OCI-LY7 (cell line): ENCODE results near the gene JPT2. TPM values are rescaled to one million over a fixed set of nuclear protein-coding genes. Genes with fewer than 3 reads are reported as not detected.

Source experiments
- BruUV-seq: library from RNA; stranded (reverse); fragments of 400-500 nt; replicated peaks from 2 replicates; lab custom pipeline; 2021; lab: Mats Ljungman, UMichigan
- CTCF ChIA-PET: fragments of 300-600 bp; sonication (Branson Sonifier 250); formaldehyde crosslinking; loops from one replicate; lab custom pipeline; 2022; ENCODE audit warnings: antibody characterized with exemption; ENCODE audit not compliant: unreplicated experiment; lab: Charles Lee
- POLR2A ChIA-PET: fragments of 300-600 bp; sonication (Branson Sonifier 250); formaldehyde crosslinking; loops from one replicate; lab custom pipeline; 2022; ENCODE audit warnings: antibody characterized with exemption; lab: Charles Lee
- DNase-seq: peaks from one replicate; pipeline ENCODE4 v3.0.0-alpha.2; 2015; ENCODE audit warnings: low spot score
- H2AFZ ChIP-seq: fragments of 200-600 bp; sonication (generic), shearing (Covaris generic); 2 replicates; pipeline ENCODE4 v1.6.1; 2014; ENCODE audit warnings: mild to moderate bottlenecking, antibody characterized with exemption, low read length, moderate library complexity
- H3K27ac ChIP-seq: fragments of 200-600 bp; sonication (generic); 2 replicates; pipeline ENCODE4 v1.5.1; 2014; ENCODE audit warnings: mixed run types, low read depth, mild to moderate bottlenecking, moderate library complexity, low read length, inconsistent platforms; ENCODE audit not compliant: poor library complexity, severe bottlenecking
- H3K36me3 ChIP-seq: fragments of 200-600 bp; sonication (generic); 2 replicates; pipeline ENCODE4 v1.6.1; 2014; ENCODE audit warnings: mild to moderate bottlenecking, antibody characterized with exemption, low read length, moderate library complexity, mixed read lengths; ENCODE audit not compliant: insufficient read depth
- H3K4me1 ChIP-seq: fragments of 200-600 bp; sonication (generic); 2 replicates; pipeline ENCODE4 v1.5.1; 2014; ENCODE audit warnings: mild to moderate bottlenecking, low read length; ENCODE audit not compliant: insufficient read depth, poor library complexity, severe bottlenecking
- H3K4me2 ChIP-seq: fragments of 200-600 bp; sonication (generic); 2 replicates; pipeline ENCODE4 v1.6.1; 2014; ENCODE audit warnings: mild to moderate bottlenecking, low read length
- H3K4me3 ChIP-seq: fragments of 200-600 bp; sonication (generic); 2 replicates; pipeline ENCODE4 v1.5.1; 2014; ENCODE audit warnings: mild to moderate bottlenecking, low read depth, low read length; ENCODE audit not compliant: poor library complexity, severe bottlenecking
- H3K79me2 ChIP-seq: fragments of 200-600 bp; sonication (generic); 2 replicates; pipeline ENCODE4 v1.6.1; 2016; ENCODE audit warnings: low read depth, mild to moderate bottlenecking, low read length, moderate library complexity, mixed read lengths; ENCODE audit not compliant: insufficient read depth
- H3K9me2 ChIP-seq: fragments of 200-600 bp; sonication (generic); 2 replicates; pipeline ENCODE4 v1.6.1; 2016; ENCODE audit warnings: mild to moderate bottlenecking, low read length, mixed read lengths; ENCODE audit not compliant: insufficient read depth
- H3K9me3 ChIP-seq: fragments of 200-600 bp; sonication (generic); 2 replicates; pipeline ENCODE4 v1.6.1; 2014; ENCODE audit warnings: mild to moderate bottlenecking, mixed run types, low read length, mixed read lengths
- H4K20me1 ChIP-seq: fragments of 200-600 bp; sonication (generic); 2 replicates; pipeline ENCODE4 v1.6.1; 2014; ENCODE audit warnings: mild to moderate bottlenecking, antibody characterized with exemption, low read length, moderate library complexity, mixed read lengths; ENCODE audit not compliant: insufficient read depth
- EZH2phosphoT487 ChIP-seq: fragments of 200-600 bp; sonication (generic); IDR thresholded peaks from 2 replicates; pipeline ENCODE4 v1.6.1; 2018; ENCODE audit warnings: low read depth, borderline replicate concordance, mild to moderate bottlenecking, mixed run types, antibody characterized with exemption, low read length, moderate library complexity, mixed read lengths
- intact Hi-C: fragments of 100-400 bp; cut with micrococcal nuclease; formaldehyde crosslinking; loops from one replicate; pipeline ENCODE4 v1.10.0; 2022; ENCODE audit not compliant: unreplicated experiment
- total RNA-seq, 2 experiments: library from RNA; depleted of rRNA in 1 of 2; stranded (reverse); fragments of >200 nt in 1 of 2; shearing (Covaris generic) in 1 of 2; gene quantifications; 2 replicates each; pipeline ENCODE4 v1.2.3, GENCODE V29; 2014 to 2022
- TF ChIP-seq, protein P1 (sequence below): fragments of 200-600 bp; sonication (generic); conservative IDR thresholded peaks from 2 replicates; pipeline ENCODE4 v1.5.1; 2014; ENCODE audit warnings: mild to moderate bottlenecking, antibody characterized with exemption, low read length, moderate library complexity, mixed read lengths

JPT2 gene
- total RNA-seq, 2 experiments from 2014 or later = 67.4 to 75.2 TPM

DNA sequence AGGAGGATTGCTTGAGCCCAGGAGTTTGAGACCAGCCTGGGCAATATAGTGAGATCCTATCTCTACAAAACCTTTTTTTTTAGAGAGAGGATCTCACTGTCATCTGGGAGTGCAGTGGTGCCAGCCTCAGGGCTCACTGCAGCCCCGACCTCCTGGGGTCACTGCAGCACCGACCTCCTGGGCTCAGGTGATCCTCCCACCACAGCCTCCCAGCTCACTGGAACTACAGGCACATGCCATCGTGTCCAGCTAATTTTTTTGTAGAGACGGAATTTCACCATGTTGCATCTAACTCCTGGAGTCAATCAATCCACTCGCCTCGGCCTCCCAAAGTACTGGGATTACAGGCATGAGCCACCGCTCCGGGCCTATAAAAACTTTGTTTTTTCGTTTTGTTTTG is 43.3 kb downstream of the JPT2 start:
- ChIA-PET CTCF (no interaction called here), POLR2A (interaction anchor here (0.5 kb wide), 1 partner anchor 9 kb away, joined by 3 read pairs; no protein-coding TSS in a partner anchor)
- H3K4me3 ChIP-seq = no peak overlapping the region
- peaks cover 39% of the 10 kb centered on the region for H3K79me2 ChIP-seq
- no peak overlapping the region for H2AFZ ChIP-seq
- no TSS peak for BruUV-seq
- intact Hi-C loops = no loop called here
- DNase-seq = no peak
- H3K4me2 ChIP-seq = no peak overlapping the region
- 0 out of 2 replicates have a peak, but pooled peaks cover 4% of the 10 kb centered on the region for H4K20me1 ChIP-seq
- no peaks in the 10 kb centered on the region for H3K9me3 ChIP-seq
- peaks cover 24% of the 10 kb centered on the region for H3K36me3 ChIP-seq
- H3K9me2 ChIP-seq = no peaks in the 10 kb centered on the region
- peaks cover 26% of the 10 kb centered on the region for H3K4me1 ChIP-seq
- H3K27ac ChIP-seq = no peak overlapping the region
- TF ChIP-seq, protein P1, sequence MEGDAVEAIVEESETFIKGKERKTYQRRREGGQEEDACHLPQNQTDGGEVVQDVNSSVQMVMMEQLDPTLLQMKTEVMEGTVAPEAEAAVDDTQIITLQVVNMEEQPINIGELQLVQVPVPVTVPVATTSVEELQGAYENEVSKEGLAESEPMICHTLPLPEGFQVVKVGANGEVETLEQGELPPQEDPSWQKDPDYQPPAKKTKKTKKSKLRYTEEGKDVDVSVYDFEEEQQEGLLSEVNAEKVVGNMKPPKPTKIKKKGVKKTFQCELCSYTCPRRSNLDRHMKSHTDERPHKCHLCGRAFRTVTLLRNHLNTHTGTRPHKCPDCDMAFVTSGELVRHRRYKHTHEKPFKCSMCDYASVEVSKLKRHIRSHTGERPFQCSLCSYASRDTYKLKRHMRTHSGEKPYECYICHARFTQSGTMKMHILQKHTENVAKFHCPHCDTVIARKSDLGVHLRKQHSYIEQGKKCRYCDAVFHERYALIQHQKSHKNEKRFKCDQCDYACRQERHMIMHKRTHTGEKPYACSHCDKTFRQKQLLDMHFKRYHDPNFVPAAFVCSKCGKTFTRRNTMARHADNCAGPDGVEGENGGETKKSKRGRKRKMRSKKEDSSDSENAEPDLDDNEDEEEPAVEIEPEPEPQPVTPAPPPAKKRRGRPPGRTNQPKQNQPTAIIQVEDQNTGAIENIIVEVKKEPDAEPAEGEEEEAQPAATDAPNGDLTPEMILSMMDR = no peak
- no peak for TF ChIP-seq EZH2phosphoT487

DNA sequence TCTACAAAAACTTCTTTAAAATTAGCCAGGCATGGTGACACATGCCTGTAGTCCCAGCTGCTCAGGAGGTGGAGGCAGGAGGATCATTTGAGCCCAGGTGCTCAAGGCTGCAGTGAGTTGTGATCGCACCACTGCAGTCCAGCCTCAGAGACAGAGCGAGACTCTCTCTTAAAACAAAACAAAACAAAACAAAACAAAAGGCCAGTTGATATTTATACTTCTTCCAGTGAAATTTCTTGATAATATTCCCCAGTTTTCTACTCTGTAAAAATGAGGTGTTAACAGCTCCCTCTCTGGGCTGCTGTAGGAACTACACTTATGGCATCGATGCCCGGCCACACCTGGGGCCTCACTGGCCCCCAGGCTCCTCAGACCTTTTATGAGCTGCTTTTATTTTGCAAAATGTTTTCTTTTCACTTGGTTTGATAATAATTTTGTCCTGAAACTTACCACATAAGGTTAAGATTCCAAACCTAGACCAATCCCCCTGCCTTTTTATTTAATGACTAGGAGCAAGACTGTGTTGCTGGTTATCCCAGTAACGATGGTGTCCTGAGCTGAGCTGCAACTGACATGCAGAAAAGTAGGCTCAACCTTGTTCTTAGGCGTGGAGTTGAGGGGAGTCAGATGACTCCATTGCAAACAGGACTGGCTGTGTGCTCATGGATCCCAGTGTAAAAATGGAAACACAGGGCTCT is 45.5 kb downstream of the JPT2 start:
- BruUV-seq = no TSS peak
- peaks cover 20% of the 10 kb centered on the region; the same call in 1 of the 2 replicates for H3K79me2 ChIP-seq
- H3K4me1 ChIP-seq = peaks cover 12% of the 10 kb centered on the region
- H3K9me3 ChIP-seq = no peaks in the 10 kb centered on the region
- peak; percentile 59 for DNase-seq
- no peak overlapping the region for H3K4me2 ChIP-seq
- H3K9me2 ChIP-seq = no peaks in the 10 kb centered on the region
- ChIA-PET CTCF (interaction anchor here (0.6 to 0.8 kb wide), 3 partner anchors 12 to 18 kb away, joined by 3 to 4 read pairs (median 3); no protein-coding TSS in a partner anchor), POLR2A (interaction anchor here (1.3 kb wide), 1 partner anchor 12 kb away, joined by 4 read pairs; no protein-coding TSS in a partner anchor)
- intact Hi-C loops = no loop called here
- 0 out of 2 replicates have a peak, but pooled peaks cover 4% of the 10 kb centered on the region for H4K20me1 ChIP-seq
- no peak overlapping the region for H3K27ac ChIP-seq
- H2AFZ ChIP-seq = no peak overlapping the region
- peaks cover 32% of the 10 kb centered on the region for H3K36me3 ChIP-seq
- H3K4me3 ChIP-seq = no peak overlapping the region
- TF ChIP-seq EZH2phosphoT487 = no peak
- TF ChIP-seq, protein P1 = peak; percentile 90

DNA sequence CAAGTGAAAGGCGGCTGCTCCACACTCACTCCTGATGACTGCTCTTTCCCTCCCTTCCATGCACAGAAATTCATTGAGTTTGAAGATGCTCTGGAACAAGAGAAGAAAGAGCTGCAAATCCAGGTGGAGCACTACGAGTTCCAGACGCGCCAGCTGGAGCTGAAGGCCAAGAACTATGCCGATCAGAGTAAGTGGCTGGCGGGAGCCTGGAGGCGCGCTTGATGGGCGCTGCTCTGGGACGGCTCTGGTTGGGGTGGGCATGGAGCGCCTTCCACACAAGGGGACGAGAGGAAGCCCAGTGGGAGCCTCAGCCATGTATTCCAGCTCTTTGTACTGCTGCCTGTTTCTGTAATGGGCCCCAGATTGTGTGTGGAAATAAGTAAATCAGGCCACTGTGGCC is 46.4 kb downstream of the JPT2 start:
- Histone ChIP-seq H3K79me2 (peaks cover 13% of the 10 kb centered on the region; the same call in 1 of the 2 replicates), H3K27ac (no peak overlapping the region), H3K4me2 (no peak overlapping the region), H3K36me3 (peaks cover 39% of the 10 kb centered on the region), H3K4me1 (peaks cover 5% of the 10 kb centered on the region), H3K9me2 (no peaks in the 10 kb centered on the region), H3K9me3 (no peaks in the 10 kb centered on the region), H2AFZ (no peak overlapping the region), H3K4me3 (no peak overlapping the region), H4K20me1 (0 out of 2 replicates have a peak, but pooled peaks cover 4% of the 10 kb centered on the region)
- CTCF ChIA-PET = interaction anchor here (0.5 to 0.8 kb wide), 3 partner anchors 13 to 190 kb away, joined by 3 read pairs; no protein-coding TSS in a partner anchor
- DNase-seq = no peak
- BruUV-seq = no TSS peak
- TF ChIP-seq, protein P1 = no peak
- TF ChIP-seq EZH2phosphoT487 = no peak
- POLR2A ChIA-PET = interaction anchor here (1.3 kb wide), 1 partner anchor 13 kb away, joined by 4 read pairs; no protein-coding TSS in a partner anchor
- intact Hi-C loops = no loop called here
